GM18873 (cell line): ENCODE measurements around the gene ADAD1.

Experiments
- ATAC-seq: cut with Tn5 transposase; IDR thresholded peaks from one replicate; pipeline ENCODE4 v1.9.1; 2021; ENCODE audit warnings: mild to moderate bottlenecking, moderate library complexity, moderate number of reproducible peaks; ENCODE audit not compliant: unreplicated experiment, low FRiP score

The ADAD1 gene

DNA sequence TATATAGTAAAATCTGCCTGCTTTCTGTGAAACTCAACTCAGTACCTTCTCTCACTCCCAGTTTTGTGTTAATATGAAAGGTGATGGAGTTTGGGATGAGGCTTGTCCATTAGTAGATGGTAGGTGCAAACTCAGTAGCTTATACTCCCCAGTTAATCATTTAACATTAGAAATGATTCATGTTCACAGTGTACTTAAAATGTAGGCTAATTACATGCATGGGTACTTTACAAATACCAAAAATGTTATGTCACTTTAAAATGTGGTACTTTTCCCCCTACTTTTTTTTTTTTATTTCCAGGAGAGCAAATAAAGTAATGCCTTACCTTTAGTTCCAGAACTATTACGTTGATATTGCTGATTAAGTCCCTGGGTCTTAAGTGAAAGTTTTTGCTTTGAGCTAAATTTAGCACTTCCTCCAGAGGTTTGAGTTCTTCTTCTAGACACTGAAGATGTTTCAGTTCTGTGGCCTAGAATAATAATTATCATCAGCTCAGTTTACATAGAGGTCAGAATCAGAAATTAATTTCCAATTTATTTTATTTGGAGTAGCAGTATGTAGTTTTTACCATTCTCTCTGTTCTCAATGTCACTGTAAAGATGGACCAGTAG is 74.7 kb downstream of the ADAD1 start:
- ATAC-seq: no peak

DNA sequence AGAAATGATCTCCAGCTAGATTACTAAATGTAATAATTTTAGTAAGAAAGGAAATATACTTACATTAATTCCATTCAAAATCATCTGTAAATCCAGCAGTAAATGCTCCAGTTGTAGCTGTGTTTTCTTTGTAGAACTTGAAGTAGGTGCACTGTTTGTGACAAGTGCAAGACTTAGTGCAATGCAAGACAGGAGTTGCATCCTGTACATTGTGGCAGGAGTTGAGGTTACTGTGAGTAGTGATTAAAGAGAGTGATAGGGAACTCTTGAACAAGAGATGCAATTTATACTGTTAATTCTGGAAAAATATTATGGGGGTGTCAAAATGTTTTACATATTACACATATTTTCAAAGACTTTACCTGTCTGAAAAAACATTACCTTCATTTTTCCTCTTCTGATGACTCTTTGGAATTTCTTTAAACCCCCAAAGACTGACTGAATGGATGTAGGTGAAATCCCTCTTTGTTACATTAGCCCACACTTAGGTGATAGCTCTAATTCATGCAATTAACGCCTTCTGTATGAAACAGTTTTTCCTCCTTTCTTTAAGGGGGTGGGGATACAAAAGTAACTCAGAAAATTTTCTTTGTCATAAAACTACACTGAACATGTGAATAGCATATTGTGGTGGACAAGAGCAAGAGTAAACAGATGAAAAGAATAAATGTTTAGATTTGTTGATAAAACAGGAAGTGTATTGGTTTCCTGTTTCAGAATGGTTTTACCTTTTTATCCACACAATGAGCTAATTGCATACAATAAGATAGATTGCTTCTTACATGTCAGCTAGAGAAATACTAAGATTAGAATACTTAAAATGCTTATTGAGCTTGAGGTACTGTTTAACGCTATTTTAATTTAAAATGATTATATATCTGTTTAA is 77.7 kb downstream of the ADAD1 start, which contains the start of gene IL2:
Gene IL2 (minus strand): TSS at position 495 of the 886 bp plus-strand sequence. CDS start 285 bp downstream, at position 210.
- no peak for ATAC-seq

DNA sequence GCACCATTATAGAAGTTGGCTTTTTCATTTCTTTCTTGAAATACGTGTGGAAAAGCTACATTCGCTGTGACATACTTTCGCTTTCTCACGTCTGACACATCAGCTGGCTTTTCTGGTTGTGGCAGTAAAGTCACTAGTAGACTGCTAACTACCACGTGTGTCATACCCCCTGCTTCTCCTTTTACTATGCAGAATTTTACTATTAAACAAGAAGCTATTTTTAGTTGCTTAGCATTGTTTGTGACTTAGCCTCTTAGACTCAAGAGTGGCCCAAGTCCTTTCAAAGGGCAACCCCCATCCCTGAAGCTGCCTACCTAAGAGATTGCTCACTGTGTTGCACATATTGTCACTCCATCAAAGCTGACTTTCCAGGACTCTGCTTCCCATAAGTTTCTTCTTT is 79.8 kb downstream of the ADAD1 start:
- peak; percentile 82 for ATAC-seq

DNA sequence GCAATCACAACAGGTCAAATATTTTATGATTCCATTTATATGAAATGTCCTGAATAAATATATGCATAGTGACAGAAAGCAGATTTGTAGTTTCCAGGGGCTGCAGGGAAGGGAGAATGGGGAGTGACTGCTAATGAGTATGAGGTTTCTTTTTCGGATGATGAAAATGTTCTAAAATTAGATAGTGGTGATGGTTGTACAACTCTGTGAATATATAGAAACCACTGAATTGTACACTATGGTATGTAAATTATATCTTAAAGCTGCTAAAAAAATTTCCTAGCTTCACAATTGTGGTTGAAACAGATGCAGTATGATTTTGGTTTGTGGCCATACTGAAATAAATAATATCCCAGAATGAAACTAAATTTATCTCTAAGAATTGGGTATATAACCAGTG is 90.6 kb downstream of the ADAD1 start:
- ATAC-seq: no peak

DNA sequence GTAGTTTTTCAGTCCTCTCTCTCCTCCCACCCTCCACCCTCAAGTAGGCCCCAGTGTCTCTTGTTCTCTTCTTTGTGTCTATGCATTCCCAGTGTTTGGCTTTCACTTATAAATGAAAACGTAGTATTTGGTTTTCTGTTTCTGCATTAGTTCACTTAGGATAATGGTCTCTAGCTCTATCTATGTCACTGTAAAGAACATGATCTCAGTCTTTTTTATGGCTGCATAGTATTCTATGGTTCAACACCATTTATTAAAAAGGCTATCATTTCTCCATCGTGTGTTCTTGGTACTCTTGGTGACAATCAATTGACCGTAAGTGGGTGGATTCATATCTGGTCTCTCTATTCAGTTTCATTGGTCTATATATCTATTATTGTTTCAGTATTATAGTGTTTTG is 96.4 kb downstream of the ADAD1 start:
- ATAC-seq: no peak

DNA sequence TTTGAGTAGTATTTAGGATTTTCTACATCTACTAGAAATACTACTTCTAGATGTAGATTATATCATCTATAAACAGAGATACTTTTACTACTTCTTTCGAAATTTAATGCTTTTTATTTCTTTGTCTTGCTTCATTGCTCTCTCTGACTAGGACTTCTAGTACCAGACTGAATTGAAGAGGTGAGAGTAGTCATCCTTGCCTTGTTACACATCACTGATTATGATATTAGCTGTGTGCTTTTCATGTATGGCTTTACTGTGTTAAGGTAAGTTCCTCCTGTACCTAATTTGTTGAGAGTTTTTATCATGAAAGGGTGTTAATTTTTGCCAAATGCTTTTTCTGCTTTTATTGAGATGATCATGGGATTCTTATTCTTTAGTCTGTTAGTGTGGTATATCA is 97.3 kb downstream of the ADAD1 start:
- no peak for ATAC-seq

DNA sequence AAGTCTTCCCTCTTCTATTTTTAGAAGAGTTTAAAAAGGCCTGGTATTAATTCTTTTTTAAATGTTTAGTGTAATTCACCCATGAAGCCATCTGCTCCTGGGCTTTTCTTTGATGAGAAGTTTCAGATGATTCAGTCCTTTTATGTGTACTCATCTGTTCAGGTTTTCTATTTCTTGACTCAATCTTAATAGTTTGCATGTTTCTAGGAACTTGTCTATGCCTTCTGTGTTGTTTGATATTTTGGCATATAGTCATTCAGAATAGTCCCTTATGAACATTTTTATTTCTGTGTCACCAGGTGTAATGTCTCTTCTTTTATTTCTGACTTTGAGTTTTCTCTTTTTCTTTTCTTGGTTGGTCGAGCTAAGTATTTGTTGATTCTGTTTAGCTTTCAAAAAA is 97.9 kb downstream of the ADAD1 start:
- no peak for ATAC-seq
